C4-2B (cell line): ENCODE measurements around the gene MMP17.

Source experiments
- H3K27ac ChIP-seq: fragments of 450-650 bp; 2 replicates; pipeline ENCODE4 v1.5.1; 2017
- CTCF ChIP-seq: fragments of 450-650 bp; conservative IDR thresholded peaks from 2 replicates; pipeline ENCODE4 v1.5.1; 2017; ENCODE audit warnings: mild to moderate bottlenecking
- ZFX ChIP-seq: fragments of 450-650 bp; IDR thresholded peaks from 2 replicates; pipeline ENCODE4 v1.6.1; 2017

MMP17 gene

DNA sequence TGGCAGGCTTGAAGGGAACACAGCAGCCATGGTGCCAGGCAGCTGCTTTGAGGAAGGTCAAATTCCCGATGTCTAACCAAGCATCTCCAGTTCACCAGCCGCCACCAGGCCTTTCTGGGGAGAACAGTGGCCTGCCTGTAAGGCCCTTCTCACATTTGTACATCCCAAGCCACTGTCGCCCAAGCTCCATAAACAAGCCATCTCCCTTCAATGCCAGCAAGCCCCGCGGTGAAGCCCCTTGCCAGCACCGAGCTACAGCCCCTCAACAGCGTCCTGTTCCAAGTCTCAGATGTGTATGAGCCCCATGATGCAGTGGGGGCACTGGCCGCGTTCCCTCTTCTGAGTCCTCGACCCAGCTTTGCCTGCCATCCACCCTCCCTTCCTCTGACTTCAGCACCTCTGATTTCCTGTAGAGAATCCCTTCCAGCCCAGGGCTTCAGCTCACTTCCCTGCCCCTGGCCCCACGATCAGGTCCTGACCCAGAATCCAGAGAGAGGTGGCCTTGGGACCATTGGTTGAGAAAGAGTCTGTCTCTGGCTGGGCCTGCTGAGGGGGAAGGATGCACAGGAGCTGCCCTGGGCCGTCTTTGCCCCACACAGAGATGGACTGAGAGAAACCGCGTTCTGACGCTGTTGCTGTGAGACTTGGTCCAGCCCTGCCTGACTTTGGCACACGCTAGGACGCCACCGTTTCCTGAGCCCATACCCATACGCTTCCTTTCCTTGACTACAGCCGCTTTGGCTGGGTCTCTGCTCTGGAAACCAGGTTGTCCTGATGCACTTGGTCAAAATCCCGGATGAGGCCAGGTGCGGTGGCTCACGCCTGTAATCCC, 1.9 kb upstream of the MMP17 start:
- H3K27ac ChIP-seq: no peak overlapping the region
- TF ChIP-seq ZFX (no peak), CTCF (no peak)

DNA sequence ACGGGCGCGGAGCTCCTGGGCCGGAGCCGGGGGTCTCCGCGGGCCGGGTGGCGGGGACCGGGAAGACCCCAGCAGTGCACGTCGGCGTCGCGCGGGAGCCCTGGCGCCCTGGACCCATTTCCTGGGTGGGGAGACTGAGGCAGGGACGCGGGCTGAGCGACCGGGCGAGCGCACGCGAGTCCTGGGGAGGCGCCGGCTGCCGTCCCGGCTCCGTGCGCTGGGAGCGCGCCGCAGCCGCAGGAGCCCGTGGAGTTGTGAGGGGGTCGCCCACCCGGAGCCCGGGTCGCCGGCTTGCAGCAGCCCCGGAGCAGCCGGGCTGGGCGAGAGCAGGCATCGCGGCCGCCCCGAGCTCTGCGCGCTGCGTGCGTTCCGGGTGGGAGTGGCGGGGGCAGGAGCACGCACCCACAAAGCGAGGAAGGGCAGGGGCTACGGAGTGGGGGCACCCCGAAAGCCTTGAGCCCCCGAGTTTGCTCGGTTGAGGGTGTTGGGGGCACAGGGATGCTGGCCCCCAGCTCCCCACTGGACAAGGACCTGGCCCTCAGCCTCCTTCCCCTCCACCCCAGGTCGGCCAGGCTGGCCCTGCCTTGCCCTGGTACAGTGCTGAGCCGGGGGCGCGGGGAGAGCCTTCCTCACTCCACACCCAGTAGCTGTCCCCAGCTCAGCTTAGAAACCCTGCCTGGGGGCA, 620 bp downstream of the MMP17 start:
- no peak overlapping the region for H3K27ac ChIP-seq
- no peak for TF ChIP-seq CTCF
- TF ChIP-seq ZFX: no peak

DNA sequence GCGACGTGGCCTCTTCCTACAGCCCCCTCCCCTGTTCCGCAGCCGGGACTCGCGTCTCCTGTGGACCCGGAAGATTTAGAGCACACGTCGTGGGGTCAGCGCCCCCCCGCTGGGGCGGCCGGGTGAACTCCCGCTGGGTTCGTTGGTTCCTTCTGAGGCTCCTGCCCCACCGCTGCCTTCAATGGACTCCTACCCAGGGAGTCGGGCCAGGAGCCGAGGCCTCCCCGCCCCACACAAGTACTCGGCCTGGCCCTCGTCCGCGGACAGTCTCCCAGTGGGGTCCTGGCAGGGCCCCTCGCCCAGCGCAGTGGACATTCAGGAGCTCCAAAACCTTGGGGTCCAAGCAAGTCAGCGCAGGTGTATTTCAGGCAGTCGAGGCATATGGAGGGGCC, 1.2 kb downstream of the MMP17 start:
- no peak overlapping the region for H3K27ac ChIP-seq
- no peak for TF ChIP-seq ZFX

GRCh38 chr12:131829791-131830334, 1.7 kb downstream of the MMP17 start:
- no peak overlapping the region for H3K27ac ChIP-seq
- TF ChIP-seq ZFX (no peak), CTCF (no peak)

GRCh38 chr12:131830335-131830913, 2.2 kb downstream of the MMP17 start:
- H3K27ac ChIP-seq: no peak overlapping the region
- TF ChIP-seq ZFX (no peak), CTCF (peak; percentile 79)

DNA sequence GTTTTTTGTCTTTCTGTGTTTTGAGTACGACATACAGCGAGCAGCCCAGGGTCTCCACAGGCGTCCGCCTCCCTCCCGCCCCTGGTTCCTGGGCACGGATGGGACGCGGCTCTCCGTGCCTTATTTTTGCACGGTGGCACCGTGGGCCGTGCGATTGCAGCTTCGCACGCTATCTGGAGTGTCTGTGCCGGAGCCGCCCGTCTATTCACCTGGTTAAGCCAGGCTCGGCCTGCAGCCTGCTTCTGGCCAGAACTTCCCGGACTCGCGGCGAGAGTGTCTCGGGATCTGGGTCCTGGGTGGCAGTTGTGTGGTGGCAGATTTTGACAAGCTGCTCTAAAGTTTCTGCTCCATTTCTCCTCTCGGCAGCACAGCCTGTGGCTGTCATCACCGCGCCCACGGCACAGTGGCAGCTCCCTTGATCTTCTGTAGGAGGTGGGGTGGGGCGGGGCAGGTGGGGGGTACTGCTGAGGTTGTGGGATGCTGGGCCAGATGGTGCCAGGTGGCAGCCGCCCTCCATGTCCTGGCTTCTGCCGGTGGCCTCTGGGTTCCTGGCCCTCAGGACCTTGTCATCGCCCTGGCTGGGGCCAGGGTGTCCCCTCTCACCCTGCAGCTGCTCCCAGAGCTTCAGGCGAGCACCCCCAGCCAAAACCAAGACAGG, 2.9 kb downstream of the MMP17 start:
- TF ChIP-seq CTCF: no peak
- no peak for TF ChIP-seq ZFX
- H3K27ac ChIP-seq: no peak overlapping the region

DNA sequence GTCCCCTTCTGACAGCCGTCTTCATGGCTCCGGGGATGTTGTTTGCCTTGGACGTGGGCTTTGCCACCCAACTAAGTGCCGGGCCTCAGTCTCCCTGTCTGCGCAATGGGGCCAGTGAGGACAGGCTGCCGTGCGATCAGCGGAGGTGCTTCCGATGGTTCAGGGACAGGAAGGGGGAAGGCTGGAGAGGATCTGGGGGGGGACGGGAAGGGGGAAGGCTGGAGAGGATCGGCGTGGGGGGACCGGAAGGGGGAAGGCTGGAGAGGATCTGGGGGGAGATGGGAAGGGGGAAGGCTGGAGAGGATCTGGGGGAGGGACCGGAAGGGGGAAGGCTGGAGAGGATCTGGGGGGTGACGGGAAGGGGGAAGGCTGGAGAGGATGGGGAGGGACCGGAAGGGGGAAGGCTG, 3.4 kb downstream of the MMP17 start:
- H3K27ac ChIP-seq: no peak overlapping the region
- no peak for TF ChIP-seq CTCF
- TF ChIP-seq ZFX: no peak
